Activated CD8-positive, alpha-beta T cell treated with anti-CD3 and anti-CD28 coated beads, Interleukin-2, amount 10 ng/mL, durations not matched to agents 7 days and 5 days (primary cell): ENCODE results near the gene RTL3. TPM values are rescaled to one million over a fixed set of nuclear protein-coding genes. Genes with fewer than 3 reads are reported as not detected.

Experiments used
- ATAC-seq: fragments of 150-1000 bp; cut with Tn5 transposase; one replicate; pipeline ENCODE4 v1.10.0; 2021; ENCODE audit warnings: moderate library complexity
- CTCF ChIA-PET: fragments of 350-600 bp; sonication (Branson Sonifier 250); formaldehyde crosslinking; loops from one replicate; lab custom pipeline; 2021; ENCODE audit warnings: antibody characterized with exemption; lab: Charles Lee
- POLR2A ChIA-PET: fragments of 350-600 bp; sonication (Branson Sonifier 250); formaldehyde crosslinking; loops from one replicate; lab custom pipeline; 2021; ENCODE audit warnings: antibody characterized with exemption; lab: Charles Lee
- DNase-seq: peaks from one replicate; pipeline ENCODE4 v3.0.0-alpha.2; 2020
- H3K27ac Mint-ChIP-seq: one replicate; pipeline ENCODE4 v1.8.0; 2021; ENCODE audit warnings: mild to moderate bottlenecking, mixed read lengths
- H3K27me3 Mint-ChIP-seq: one replicate; pipeline ENCODE4 v1.8.0; 2021; ENCODE audit warnings: low read depth, mixed read lengths
- H3K36me3 Mint-ChIP-seq: one replicate; pipeline ENCODE4 v1.8.0; 2021; ENCODE audit warnings: low read depth, mixed read lengths
- H3K4me1 Mint-ChIP-seq: one replicate; pipeline ENCODE4 v1.8.0; 2021; ENCODE audit warnings: low read depth, mixed read lengths
- H3K4me3 Mint-ChIP-seq: one replicate; pipeline ENCODE4 v1.8.0; 2021; ENCODE audit warnings: mild to moderate bottlenecking, mixed read lengths
- H3K9me3 Mint-ChIP-seq: one replicate; pipeline ENCODE4 v1.8.0; 2022; ENCODE audit warnings: mixed read lengths; ENCODE audit not compliant: insufficient read depth
- total RNA-seq, 2 experiments: library from RNA; stranded (reverse); gene quantifications; one replicate each; pipeline ENCODE4 v1.2.3, GENCODE V29; 2021

The RTL3 gene
- total RNA-seq, 2 experiments from 2014 or later: 0.08 TPM; not detected in 1

DNA sequence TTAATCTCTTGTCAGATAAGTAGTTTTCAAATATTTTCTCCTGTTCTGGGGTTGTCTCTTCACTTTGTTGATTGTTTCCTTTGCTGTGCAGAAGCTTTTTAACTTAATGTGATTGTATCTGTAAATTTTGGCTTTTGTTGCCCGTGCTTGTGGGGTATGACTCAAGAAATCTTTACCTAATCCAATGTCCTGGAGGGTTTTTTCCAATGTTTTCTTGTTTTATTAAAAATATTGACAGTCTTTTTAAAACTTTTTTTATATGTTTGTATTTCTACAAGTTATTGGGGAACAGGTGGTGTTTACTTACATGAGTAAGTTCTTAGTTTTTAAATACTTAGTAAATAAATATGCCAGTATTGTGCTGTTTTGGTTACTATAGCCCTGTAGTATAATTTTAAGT lies 44.9 kb downstream of the RTL3 start:
- CTCF ChIA-PET: no interaction called here
- Mint-ChIP-seq H3K27ac (no peak overlapping the region), H3K36me3 (no peaks in the 10 kb centered on the region), H3K4me3 (no peak overlapping the region), H3K4me1 (no peaks in the 10 kb centered on the region), H3K27me3 (no peaks in the 10 kb centered on the region), H3K9me3 (no peaks in the 10 kb centered on the region)
- no peak for ATAC-seq
- DNase-seq: no peak
- POLR2A ChIA-PET: no interaction called here

Other genes with a start within 250 kb of the RTL3 start
- gene LPAR4, start 88.4 kb upstream of the RTL3 start, total RNA-seq: not detected